GM23338 (cell line): ENCODE data around the gene METTL24.

ENCODE experiments used
- CREB1 ChIP-seq: fragments of 250-450 bp; sonication (Bioruptor Pico); IDR thresholded peaks from 2 replicates; pipeline ENCODE4 v1.5.0; 2020; ENCODE audit warnings: low read depth, mild to moderate bottlenecking, moderate library complexity
- EZH2 ChIP-seq: fragments of 200-600 bp; sonication (generic); IDR thresholded peaks from one replicate; pipeline ENCODE4 v1.8.0; 2017; ENCODE audit warnings: antibody characterized with exemption, mild to moderate bottlenecking, low read depth; ENCODE audit not compliant: unreplicated experiment
- EZH2phosphoT487 ChIP-seq: fragments of 200-600 bp; sonication (generic); IDR thresholded peaks from one replicate; pipeline ENCODE4 v1.8.1; 2018; ENCODE audit warnings: antibody characterized with exemption; ENCODE audit not compliant: unreplicated experiment
- JUNB ChIP-seq: IDR thresholded peaks from one replicate; pipeline ENCODE4 v1.6.1; 2016; ENCODE audit warnings: antibody characterized with exemption; ENCODE audit not compliant: unreplicated experiment
- NANOG ChIP-seq: IDR thresholded peaks from 2 replicates; pipeline ENCODE4 v1.6.1; 2016; ENCODE audit warnings: antibody characterized with exemption, borderline replicate concordance
- POLR2AphosphoS5 ChIP-seq: IDR thresholded peaks from 2 replicates; pipeline ENCODE4 v1.6.1; 2016; ENCODE audit warnings: antibody characterized with exemption, low read depth
- STAT1 ChIP-seq: IDR thresholded peaks from one replicate; pipeline ENCODE4 v1.6.1; 2016; ENCODE audit warnings: antibody characterized with exemption; ENCODE audit not compliant: unreplicated experiment
- ZNF114 ChIP-seq: fragments of 250-450 bp; sonication (Bioruptor Pico); IDR thresholded peaks from 2 replicates; pipeline ENCODE4 v1.5.0; 2020; ENCODE audit warnings: mild to moderate bottlenecking, moderate library complexity
- TF ChIP-seq, protein P1 (sequence below), 2 experiments: fragments of 200-600 bp in 1 of 2; sonication (generic) in 1 of 2; conservative IDR thresholded peaks; 2 replicates each; pipeline versions ENCODE4 v1.5.1 to v1.6.1; 2016 to 2017; ENCODE audit warnings: antibody characterized with exemption in 2 of 2, low read depth in 2 of 2, mild to moderate bottlenecking in 2 of 2, moderate library complexity in 1 of 2
- TF ChIP-seq, protein P2 (sequence below): IDR thresholded peaks from one replicate; pipeline ENCODE4 v1.6.1; 2018; ENCODE audit warnings: antibody characterized with exemption; ENCODE audit not compliant: unreplicated experiment
- TF ChIP-seq, protein P3 (sequence below): IDR thresholded peaks from 2 replicates; pipeline ENCODE4 v1.6.1; 2016; ENCODE audit warnings: antibody characterized with exemption
- TF ChIP-seq, protein P4 (sequence below): fragments of 250-450 bp; sonication (Bioruptor Pico); IDR thresholded peaks from 2 replicates; pipeline ENCODE4 v1.5.0; 2020; ENCODE audit warnings: mild to moderate bottlenecking, moderate library complexity

DNA sequence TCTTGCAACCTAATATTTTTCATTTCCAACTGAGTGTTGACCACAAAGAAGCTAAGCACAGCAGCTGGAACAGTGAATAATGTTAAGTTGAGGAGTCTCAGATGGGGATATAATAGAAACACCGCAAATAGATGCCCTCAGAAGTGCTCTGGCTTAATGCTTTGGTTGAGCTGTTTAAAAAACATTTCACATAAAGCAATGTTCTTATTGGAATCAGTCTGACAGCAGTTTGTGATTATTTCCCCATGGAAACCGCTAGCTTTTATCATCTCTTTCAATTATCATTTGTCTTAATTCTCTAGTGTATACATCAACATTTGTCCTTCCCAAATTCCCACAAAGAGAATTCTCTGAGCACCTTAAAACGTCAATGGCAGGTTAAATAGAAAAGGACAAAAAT, 30.8 kb downstream of the METTL24 start:
- TF ChIP-seq, protein P1, sequence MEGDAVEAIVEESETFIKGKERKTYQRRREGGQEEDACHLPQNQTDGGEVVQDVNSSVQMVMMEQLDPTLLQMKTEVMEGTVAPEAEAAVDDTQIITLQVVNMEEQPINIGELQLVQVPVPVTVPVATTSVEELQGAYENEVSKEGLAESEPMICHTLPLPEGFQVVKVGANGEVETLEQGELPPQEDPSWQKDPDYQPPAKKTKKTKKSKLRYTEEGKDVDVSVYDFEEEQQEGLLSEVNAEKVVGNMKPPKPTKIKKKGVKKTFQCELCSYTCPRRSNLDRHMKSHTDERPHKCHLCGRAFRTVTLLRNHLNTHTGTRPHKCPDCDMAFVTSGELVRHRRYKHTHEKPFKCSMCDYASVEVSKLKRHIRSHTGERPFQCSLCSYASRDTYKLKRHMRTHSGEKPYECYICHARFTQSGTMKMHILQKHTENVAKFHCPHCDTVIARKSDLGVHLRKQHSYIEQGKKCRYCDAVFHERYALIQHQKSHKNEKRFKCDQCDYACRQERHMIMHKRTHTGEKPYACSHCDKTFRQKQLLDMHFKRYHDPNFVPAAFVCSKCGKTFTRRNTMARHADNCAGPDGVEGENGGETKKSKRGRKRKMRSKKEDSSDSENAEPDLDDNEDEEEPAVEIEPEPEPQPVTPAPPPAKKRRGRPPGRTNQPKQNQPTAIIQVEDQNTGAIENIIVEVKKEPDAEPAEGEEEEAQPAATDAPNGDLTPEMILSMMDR (conservative IDR thresholded peaks at IDR 0.05; ENCODE audit: low read depth in 2 of 2): no peak
- TF ChIP-seq NANOG (no peak), EZH2phosphoT487 (no peak), EZH2 (no peak), STAT1 (no peak), POLR2AphosphoS5 (no peak), JUNB (no peak), ZNF114 (CRISPR knock-in tag) (no peak), CREB1 (CRISPR knock-in tag) (no peak)
- TF ChIP-seq, protein P2, sequence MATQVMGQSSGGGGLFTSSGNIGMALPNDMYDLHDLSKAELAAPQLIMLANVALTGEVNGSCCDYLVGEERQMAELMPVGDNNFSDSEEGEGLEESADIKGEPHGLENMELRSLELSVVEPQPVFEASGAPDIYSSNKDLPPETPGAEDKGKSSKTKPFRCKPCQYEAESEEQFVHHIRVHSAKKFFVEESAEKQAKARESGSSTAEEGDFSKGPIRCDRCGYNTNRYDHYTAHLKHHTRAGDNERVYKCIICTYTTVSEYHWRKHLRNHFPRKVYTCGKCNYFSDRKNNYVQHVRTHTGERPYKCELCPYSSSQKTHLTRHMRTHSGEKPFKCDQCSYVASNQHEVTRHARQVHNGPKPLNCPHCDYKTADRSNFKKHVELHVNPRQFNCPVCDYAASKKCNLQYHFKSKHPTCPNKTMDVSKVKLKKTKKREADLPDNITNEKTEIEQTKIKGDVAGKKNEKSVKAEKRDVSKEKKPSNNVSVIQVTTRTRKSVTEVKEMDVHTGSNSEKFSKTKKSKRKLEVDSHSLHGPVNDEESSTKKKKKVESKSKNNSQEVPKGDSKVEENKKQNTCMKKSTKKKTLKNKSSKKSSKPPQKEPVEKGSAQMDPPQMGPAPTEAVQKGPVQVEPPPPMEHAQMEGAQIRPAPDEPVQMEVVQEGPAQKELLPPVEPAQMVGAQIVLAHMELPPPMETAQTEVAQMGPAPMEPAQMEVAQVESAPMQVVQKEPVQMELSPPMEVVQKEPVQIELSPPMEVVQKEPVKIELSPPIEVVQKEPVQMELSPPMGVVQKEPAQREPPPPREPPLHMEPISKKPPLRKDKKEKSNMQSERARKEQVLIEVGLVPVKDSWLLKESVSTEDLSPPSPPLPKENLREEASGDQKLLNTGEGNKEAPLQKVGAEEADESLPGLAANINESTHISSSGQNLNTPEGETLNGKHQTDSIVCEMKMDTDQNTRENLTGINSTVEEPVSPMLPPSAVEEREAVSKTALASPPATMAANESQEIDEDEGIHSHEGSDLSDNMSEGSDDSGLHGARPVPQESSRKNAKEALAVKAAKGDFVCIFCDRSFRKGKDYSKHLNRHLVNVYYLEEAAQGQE: no peak
- TF ChIP-seq, protein P3, sequence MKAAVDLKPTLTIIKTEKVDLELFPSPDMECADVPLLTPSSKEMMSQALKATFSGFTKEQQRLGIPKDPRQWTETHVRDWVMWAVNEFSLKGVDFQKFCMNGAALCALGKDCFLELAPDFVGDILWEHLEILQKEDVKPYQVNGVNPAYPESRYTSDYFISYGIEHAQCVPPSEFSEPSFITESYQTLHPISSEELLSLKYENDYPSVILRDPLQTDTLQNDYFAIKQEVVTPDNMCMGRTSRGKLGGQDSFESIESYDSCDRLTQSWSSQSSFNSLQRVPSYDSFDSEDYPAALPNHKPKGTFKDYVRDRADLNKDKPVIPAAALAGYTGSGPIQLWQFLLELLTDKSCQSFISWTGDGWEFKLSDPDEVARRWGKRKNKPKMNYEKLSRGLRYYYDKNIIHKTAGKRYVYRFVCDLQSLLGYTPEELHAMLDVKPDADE: no peak
- TF ChIP-seq, protein P4, sequence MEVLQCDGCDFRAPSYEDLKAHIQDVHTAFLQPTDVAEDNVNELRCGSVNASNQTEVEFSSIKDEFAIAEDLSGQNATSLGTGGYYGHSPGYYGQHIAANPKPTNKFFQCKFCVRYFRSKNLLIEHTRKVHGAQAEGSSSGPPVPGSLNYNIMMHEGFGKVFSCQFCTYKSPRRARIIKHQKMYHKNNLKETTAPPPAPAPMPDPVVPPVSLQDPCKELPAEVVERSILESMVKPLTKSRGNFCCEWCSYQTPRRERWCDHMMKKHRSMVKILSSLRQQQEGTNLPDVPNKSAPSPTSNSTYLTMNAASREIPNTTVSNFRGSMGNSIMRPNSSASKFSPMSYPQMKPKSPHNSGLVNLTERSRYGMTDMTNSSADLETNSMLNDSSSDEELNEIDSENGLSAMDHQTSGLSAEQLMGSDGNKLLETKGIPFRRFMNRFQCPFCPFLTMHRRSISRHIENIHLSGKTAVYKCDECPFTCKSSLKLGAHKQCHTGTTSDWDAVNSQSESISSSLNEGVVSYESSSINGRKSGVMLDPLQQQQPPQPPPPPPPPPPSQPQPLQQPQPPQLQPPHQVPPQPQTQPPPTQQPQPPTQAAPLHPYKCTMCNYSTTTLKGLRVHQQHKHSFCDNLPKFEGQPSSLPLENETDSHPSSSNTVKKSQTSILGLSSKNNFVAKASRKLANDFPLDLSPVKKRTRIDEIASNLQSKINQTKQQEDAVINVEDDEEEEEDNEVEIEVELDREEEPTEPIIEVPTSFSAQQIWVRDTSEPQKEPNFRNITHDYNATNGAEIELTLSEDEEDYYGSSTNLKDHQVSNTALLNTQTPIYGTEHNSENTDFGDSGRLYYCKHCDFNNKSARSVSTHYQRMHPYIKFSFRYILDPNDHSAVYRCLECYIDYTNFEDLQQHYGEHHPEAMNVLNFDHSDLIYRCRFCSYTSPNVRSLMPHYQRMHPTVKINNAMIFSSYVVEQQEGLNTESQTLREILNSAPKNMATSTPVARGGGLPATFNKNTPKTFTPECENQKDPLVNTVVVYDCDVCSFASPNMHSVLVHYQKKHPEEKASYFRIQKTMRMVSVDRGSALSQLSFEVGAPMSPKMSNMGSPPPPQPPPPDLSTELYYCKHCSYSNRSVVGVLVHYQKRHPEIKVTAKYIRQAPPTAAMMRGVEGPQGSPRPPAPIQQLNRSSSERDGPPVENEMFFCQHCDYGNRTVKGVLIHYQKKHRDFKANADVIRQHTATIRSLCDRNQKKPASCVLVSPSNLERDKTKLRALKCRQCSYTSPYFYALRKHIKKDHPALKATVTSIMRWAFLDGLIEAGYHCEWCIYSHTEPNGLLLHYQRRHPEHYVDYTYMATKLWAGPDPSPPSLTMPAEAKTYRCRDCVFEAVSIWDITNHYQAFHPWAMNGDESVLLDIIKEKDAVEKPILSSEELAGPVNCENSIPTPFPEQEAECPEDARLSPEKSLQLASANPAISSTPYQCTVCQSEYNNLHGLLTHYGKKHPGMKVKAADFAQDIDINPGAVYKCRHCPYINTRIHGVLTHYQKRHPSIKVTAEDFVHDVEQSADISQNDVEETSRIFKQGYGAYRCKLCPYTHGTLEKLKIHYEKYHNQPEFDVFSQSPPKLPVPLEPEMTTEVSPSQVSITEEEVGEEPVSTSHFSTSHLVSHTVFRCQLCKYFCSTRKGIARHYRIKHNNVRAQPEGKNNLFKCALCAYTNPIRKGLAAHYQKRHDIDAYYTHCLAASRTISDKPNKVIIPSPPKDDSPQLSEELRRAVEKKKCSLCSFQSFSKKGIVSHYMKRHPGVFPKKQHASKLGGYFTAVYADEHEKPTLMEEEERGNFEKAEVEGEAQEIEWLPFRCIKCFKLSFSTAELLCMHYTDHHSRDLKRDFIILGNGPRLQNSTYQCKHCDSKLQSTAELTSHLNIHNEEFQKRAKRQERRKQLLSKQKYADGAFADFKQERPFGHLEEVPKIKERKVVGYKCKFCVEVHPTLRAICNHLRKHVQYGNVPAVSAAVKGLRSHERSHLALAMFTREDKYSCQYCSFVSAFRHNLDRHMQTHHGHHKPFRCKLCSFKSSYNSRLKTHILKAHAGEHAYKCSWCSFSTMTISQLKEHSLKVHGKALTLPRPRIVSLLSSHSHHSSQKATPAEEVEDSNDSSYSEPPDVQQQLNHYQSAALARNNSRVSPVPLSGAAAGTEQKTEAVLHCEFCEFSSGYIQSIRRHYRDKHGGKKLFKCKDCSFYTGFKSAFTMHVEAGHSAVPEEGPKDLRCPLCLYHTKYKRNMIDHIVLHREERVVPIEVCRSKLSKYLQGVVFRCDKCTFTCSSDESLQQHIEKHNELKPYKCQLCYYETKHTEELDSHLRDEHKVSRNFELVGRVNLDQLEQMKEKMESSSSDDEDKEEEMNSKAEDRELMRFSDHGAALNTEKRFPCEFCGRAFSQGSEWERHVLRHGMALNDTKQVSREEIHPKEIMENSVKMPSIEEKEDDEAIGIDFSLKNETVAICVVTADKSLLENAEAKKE: no peak
